Muscle of arm (tissue), 12 donors: ENCODE measurements around the gene KCNK6. TPM values are rescaled to one million over a fixed set of nuclear protein-coding genes. Genes with fewer than 3 reads are reported as not detected.

Source experiments
- DNase-seq: peaks from one replicate; pipeline ENCODE4 v3.0.0-alpha.2; 2013
- polyA plus RNA-seq, 12 donors: library from polyadenylated mRNA; unstranded; fragments of 120-200 nt; gene quantifications; one replicate each; pipeline ENCODE4 v1.2.1, GENCODE V29; 2013; ENCODE audit not compliant: insufficient read length in 12 of 12

KCNK6 gene
- polyA plus RNA-seq, 12 donors, result 1.7 to 5.3 (median 2.4) TPM; not detected in 1

GRCh38 chr19:38290631-38291147, 29.0 kb upstream of the KCNK6 start:
- no peak for DNase-seq

GRCh38 chr19:38291855-38292254, 27.8 kb upstream of the KCNK6 start:
- no peak for DNase-seq

- DNase-seq, result no peak
Measured at GRCh38 chr19:38293281-38293680, 26.4 kb upstream of the KCNK6 start.

GRCh38 chr19:38294090-38294489, 25.6 kb upstream of the KCNK6 start:
- no peak for DNase-seq

GRCh38 chr19:38298821-38299680, 20.6 kb upstream of the KCNK6 start:
- DNase-seq, result no peak

GRCh38 chr19:38303517-38304351, 15.9 kb upstream of the KCNK6 start, which contains the start of gene C19orf33:
TSS of gene C19orf33 (plus strand) at chr19:38304251. CDS start at chr19:38304262, 11 bp downstream.
- no peak for DNase-seq

GRCh38 chr19:38304352-38304865, 15.2 kb upstream of the KCNK6 start:
- no peak for DNase-seq

- no peak for DNase-seq
Measured at GRCh38 chr19:38304866-38305429, 14.7 kb upstream of the KCNK6 start.

- DNase-seq, result no peak
Measured at GRCh38 chr19:38306236-38306635, 13.4 kb upstream of the KCNK6 start.

GRCh38 chr19:38307076-38307475, 12.6 kb upstream of the KCNK6 start:
- no peak for DNase-seq

GRCh38 chr19:38307597-38307996, 12.0 kb upstream of the KCNK6 start:
- DNase-seq, result no peak

GRCh38 chr19:38308006-38308766, 11.5 kb upstream of the KCNK6 start:
- DNase-seq, result no peak

GRCh38 chr19:38308926-38309614, 10.6 kb upstream of the KCNK6 start:
- no peak for DNase-seq

- DNase-seq, result no peak
Measured at GRCh38 chr19:38309615-38310278, 9.9 kb upstream of the KCNK6 start.

GRCh38 chr19:38310279-38310670, 9.4 kb upstream of the KCNK6 start:
- DNase-seq, result no peak

- DNase-seq, result no peak
Measured at GRCh38 chr19:38310986-38311385, 8.7 kb upstream of the KCNK6 start.

GRCh38 chr19:38315657-38316476, 3.8 kb upstream of the KCNK6 start, which contains the start of gene YIF1B:
TSS of gene YIF1B (minus strand) at chr19:38315947. CDS start at chr19:38315917, 30 bp downstream.
- peak; percentile 96 for DNase-seq

- no peak for DNase-seq
Measured at GRCh38 chr19:38316477-38317067, 3.1 kb upstream of the KCNK6 start.
